Kidney epithelial cell (primary cell): ENCODE data around the gene GALNT9. TPM values are rescaled to one million over a fixed set of nuclear protein-coding genes. Genes with fewer than 3 reads are reported as not detected.

Experiments
- DNase-seq: peaks from one replicate; pipeline ENCODE4 v3.0.0-alpha.2; 2010; ENCODE audit warnings: low read depth
- H3K27me3 ChIP-seq: 2 replicates; pipeline ENCODE4 v1.6.0; 2011; ENCODE audit warnings: low read length; ENCODE audit not compliant: control insufficient read depth, insufficient read depth
- H3K36me3 ChIP-seq: 2 replicates; pipeline ENCODE4 v1.5.1; 2011; ENCODE audit warnings: low read length; ENCODE audit not compliant: control insufficient read depth, insufficient read depth
- H3K4me3 ChIP-seq: 2 replicates; pipeline ENCODE4 v1.5.1; 2011; ENCODE audit warnings: low read depth, mild to moderate bottlenecking, control low read depth, low read length
- CTCF ChIP-seq: IDR thresholded peaks from 2 replicates; pipeline ENCODE4 v1.5.1; 2011; ENCODE audit warnings: mild to moderate bottlenecking, moderate library complexity, low read length, control low read depth, inconsistent platforms; ENCODE audit not compliant: insufficient read depth, poor library complexity, severe bottlenecking
- total RNA-seq: library from RNA; depleted of rRNA; stranded (reverse); fragments of >200 nt; gene quantifications from 2 replicates; pipeline ENCODE4 v1.2.3, GENCODE V29; 2015

Gene GALNT9
- total RNA-seq, 1 donor from 2014 or later, result 1.5 TPM

GRCh38 chr12:132218527-132218875, 110.9 kb downstream of the GALNT9 start:
- DNase-seq, result no peak
- Histone ChIP-seq H3K36me3 (no peaks in the 10 kb centered on the region), H3K27me3 (peaks cover 4% of the 10 kb centered on the region), H3K4me3 (no peak overlapping the region)
- no peak for TF ChIP-seq CTCF

GRCh38 chr12:132217800-132218526, 111.4 kb downstream of the GALNT9 start:
- Histone ChIP-seq H3K4me3 (no peak overlapping the region), H3K36me3 (no peaks in the 10 kb centered on the region), H3K27me3 (peaks cover 4% of the 10 kb centered on the region)
- no peak for TF ChIP-seq CTCF
- DNase-seq, result no peak

GRCh38 chr12:132217371-132217770, 112.0 kb downstream of the GALNT9 start:
- no peak overlapping the region for H3K4me3 ChIP-seq
- peaks cover 4% of the 10 kb centered on the region for H3K27me3 ChIP-seq
- TF ChIP-seq CTCF, result no peak
- no peak for DNase-seq
- no peaks in the 10 kb centered on the region for H3K36me3 ChIP-seq

GRCh38 chr12:132216354-132216987, 112.9 kb downstream of the GALNT9 start:
- H3K4me3 ChIP-seq, result no peak overlapping the region

GRCh38 chr12:132215299-132215989, 113.9 kb downstream of the GALNT9 start:
- Histone ChIP-seq H3K4me3 (no peak overlapping the region), H3K27me3 (peaks cover 4% of the 10 kb centered on the region), H3K36me3 (no peaks in the 10 kb centered on the region)
- no peak for DNase-seq
- TF ChIP-seq CTCF, result no peak

More at GRCh38 chr12:132216354-132216987, 112.9 kb downstream of the GALNT9 start:
- DNase-seq, result no peak
- Histone ChIP-seq H3K36me3 (no peaks in the 10 kb centered on the region), H3K27me3 (peaks cover 4% of the 10 kb centered on the region)
- no peak for TF ChIP-seq CTCF

- H3K27me3 ChIP-seq, result peaks cover 8% of the 10 kb centered on the region
- H3K36me3 ChIP-seq, result no peaks in the 10 kb centered on the region
- H3K4me3 ChIP-seq, result no peak overlapping the region
- DNase-seq, result no peak
- TF ChIP-seq CTCF, result no peak
Measured at GRCh38 chr12:132214891-132215290, 114.5 kb downstream of the GALNT9 start.
